Measurements from ENCODE around the gene ERV3-1. TPM values are rescaled to one million over a fixed set of nuclear protein-coding genes. Genes with fewer than 3 reads are reported as not detected.

Gene ERV3-1
- total and polyA plus RNA-seq, 12 donors = 2.0 to 9.3 (median 6.0) TPM

DNA sequence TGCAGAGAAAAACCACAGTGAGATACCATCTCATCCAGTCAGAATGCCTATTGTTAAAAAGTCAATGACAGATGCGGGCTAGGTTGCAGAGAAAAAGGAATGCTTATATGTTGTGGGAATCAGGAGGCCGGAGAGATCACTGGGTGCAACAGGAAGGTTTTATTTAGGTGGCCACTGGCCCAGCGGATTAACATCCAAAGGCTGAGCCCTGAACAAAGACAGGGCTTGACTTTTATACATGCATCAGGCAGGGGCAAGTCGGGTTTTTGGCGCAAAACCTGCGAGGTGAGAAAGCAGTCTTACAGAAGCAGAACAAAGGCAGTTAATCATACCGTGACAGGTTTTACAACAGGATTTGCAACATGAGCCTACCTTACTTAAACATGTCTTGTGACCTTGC is 16.3 kb downstream of the ERV3-1 start:
- peaks cover 0 to 77% (median 20%) of the 10 kb centered on the region in 9 donors for H3K36me3 ChIP-seq
- DNase-seq (no peak), ATAC-seq (no peak)
- H3K27ac ChIP-seq = no peak overlapping the region
- TF ChIP-seq CTCF (IDR thresholded peaks at IDR 0.05) = no peak
- H3K27me3 ChIP-seq = no peaks in the 10 kb centered on the region
- no peak overlapping the region for H3K4me3 ChIP-seq
- H3K4me1 ChIP-seq = no peaks in the 10 kb centered on the region
- WGBS, 2 donors = 97 to 98% methylated on average over 7 of the region's 7 CpGs
- peaks cover 0 to 99% (median 19%) of the 10 kb centered on the region in 11 donors for H3K9me3 ChIP-seq
- intact Hi-C loops (cut with DNase I) = loop anchor here in 1 of 10 donors (10.0 kb wide), 1 partner anchor 75 kb away; no protein-coding TSS in a partner anchor

- Histone ChIP-seq H3K27ac (no peak overlapping the region), H3K27me3 (no peaks in the 10 kb centered on the region), H3K36me3 (peaks cover 5 to 65% (median 42%) of the 10 kb centered on the region in 9 donors), H3K9me3 (peaks cover 0 to 100% (median 81%) of the 10 kb centered on the region in 11 donors), H3K4me1 (no peaks in the 10 kb centered on the region), H3K4me3 (no peak overlapping the region)
- no peak for ATAC-seq
- 99% methylated on average over 5 of the region's 5 CpGs for WGBS, 2 donors
- no peak for DNase-seq
- TF ChIP-seq CTCF (IDR thresholded peaks at IDR 0.05) = no peak
- intact Hi-C loops (cut with DNase I) = no loop called here
These were observed 27.8 kb downstream of the ERV3-1 start for GRCh38 chr7:64978497-64979203.

GRCh38 chr7:64965594-64965993 is 40.9 kb downstream of the ERV3-1 start:
- no peaks in the 10 kb centered on the region for H3K27me3 ChIP-seq
- intact Hi-C loops (cut with DNase I) = no loop called here
- H3K4me3 ChIP-seq = no peak overlapping the region
- no peak for TF ChIP-seq CTCF (IDR thresholded peaks at IDR 0.05)
- ATAC-seq = no peak
- no peak overlapping the region for H3K27ac ChIP-seq
- DNase-seq = no peak
- no peaks in the 10 kb centered on the region for H3K36me3 ChIP-seq
- H3K9me3 ChIP-seq = peaks cover 0 to 64% (median 0%) of the 10 kb centered on the region in 11 donors
- H3K4me1 ChIP-seq = no peaks in the 10 kb centered on the region

DNA sequence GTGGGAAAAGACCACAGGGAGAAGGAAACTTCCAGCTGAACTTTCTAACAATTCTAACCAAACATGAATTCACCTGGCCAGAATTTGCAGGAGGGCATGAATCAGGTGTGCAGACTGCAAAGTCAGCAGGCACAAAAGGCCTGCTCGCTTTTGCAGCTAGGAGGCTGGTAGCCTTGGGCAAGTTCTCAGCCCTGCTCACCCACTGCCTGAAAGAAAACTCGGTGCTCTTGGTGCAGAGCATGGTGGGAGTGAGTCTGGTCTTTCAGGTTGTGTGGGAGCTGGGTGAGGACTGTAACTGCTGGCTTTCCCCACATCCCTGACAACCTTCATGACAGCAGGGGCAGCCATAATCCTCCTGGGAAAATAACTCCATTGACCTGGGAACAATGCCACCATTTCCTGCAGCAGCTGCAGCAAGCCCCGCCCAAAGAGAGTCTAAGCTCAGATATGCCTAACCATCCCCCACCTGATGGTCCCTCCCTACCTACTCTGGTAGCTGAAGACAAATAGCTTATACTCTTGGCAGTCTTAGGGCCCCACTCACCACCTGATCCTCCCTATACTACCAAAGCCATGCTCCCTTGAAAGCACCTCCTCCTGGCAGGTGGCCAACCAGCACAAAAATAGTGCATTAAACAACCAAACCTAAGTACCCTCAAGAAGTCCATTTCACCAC is 47.3 kb downstream of the ERV3-1 start:
- peaks cover 0 to 40% (median 0%) of the 10 kb centered on the region in 11 donors for H3K9me3 ChIP-seq
- H3K4me1 ChIP-seq = peaks cover 0 to 8% (median 0%) of the 10 kb centered on the region in 9 donors
- DNase-seq (no peak), ATAC-seq (peak in 3 of 8 donors; percentile 30 to 38 (median 34))
- intact Hi-C loops (cut with DNase I) = loop anchor here in 1 of 10 donors (10.0 kb wide), 1 partner anchor 266 kb away; no protein-coding TSS in a partner anchor
- no peaks in the 10 kb centered on the region for H3K27me3 ChIP-seq
- H3K27ac ChIP-seq = no peak overlapping the region
- 77 to 80% methylated on average over 3 of the region's 3 CpGs for WGBS, 2 donors
- TF ChIP-seq CTCF (IDR thresholded peaks at IDR 0.05) = no peak
- H3K4me3 ChIP-seq = no peak overlapping the region
- H3K36me3 ChIP-seq = no peaks in the 10 kb centered on the region

All from heart right ventricle (tissue), 16 donors.